ENCODE results near the gene TINCR. TPM values are rescaled to one million over a fixed set of nuclear protein-coding genes. Genes with fewer than 3 reads are reported as not detected.

TINCR gene
- total RNA-seq, 1 donor = not detected

DNA sequence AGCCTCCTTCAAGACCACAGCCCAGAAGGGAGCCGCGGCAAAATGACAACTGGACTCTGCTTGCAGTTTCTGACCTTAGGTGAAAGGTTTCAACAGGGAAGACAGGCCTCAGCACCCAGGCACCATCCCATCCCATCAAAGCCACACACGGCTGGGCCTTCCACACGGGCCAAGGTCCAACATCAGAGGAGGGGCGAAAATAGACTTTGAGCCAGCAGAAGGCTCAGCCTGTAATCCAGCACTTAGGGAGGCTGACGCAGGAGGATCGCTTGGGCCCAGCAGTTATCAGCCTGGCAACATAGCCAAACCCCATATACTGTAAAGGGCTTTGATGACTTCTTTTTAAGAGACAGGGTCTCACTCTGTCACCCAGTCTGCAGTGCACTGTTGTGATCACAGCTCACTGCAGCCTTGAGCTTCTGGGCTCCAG is 26.8 kb upstream of the TINCR start:
- TF ChIP-seq, protein P1, sequence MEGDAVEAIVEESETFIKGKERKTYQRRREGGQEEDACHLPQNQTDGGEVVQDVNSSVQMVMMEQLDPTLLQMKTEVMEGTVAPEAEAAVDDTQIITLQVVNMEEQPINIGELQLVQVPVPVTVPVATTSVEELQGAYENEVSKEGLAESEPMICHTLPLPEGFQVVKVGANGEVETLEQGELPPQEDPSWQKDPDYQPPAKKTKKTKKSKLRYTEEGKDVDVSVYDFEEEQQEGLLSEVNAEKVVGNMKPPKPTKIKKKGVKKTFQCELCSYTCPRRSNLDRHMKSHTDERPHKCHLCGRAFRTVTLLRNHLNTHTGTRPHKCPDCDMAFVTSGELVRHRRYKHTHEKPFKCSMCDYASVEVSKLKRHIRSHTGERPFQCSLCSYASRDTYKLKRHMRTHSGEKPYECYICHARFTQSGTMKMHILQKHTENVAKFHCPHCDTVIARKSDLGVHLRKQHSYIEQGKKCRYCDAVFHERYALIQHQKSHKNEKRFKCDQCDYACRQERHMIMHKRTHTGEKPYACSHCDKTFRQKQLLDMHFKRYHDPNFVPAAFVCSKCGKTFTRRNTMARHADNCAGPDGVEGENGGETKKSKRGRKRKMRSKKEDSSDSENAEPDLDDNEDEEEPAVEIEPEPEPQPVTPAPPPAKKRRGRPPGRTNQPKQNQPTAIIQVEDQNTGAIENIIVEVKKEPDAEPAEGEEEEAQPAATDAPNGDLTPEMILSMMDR (IDR thresholded peaks at IDR 0.05; ENCODE audit: insufficient read depth, low read length) = no peak
- H3K4me3 ChIP-seq (ENCODE audit: low read depth, low read length) = no peak overlapping the region
- DNase-seq (ENCODE audit: low read depth) = no peak

DNA sequence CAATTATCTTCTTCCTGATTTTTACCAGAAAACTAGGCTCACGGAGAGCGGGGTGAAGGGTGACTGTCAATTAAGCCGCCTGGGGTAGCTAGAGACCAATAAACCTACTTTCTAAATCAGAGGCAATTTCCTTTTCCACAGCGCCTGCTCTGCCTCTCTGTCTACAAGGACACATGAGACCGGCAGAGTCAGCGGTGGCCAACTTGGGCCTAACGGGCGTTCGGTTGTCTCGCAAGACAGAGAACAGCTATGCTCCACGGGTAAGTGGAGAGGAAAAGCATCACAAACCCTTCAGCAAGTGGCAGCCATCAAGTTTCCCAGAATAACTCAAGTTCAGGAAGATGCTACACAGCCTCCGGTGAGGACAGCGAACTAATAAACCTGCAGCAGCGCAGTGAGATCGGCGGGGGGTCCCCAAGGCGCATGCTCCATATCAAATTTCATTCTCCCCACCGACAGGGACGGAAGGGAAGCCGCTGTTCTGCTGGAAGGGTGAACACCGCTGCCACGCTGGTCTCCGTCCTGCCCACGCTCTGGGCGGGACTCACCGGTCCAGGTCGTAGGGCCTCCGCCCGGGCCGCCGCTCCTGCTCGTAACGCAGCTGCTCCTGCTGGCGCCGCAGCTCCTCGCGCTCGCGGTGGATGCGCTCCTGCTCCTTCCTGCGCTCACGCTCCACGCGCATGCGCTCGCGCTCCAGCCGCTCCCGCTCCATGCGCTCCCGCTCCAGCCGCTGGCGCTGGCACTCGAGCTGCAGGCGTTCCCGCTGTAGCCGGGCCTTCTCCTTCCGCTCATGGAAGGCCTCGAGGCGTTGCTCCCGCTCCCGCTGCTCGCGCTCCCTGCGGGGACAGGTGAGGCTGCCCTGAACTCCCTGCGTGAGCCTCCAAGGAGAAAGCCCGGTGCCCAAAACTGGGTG is 25.8 kb upstream of the TINCR start:
- TF ChIP-seq, protein P1 (IDR thresholded peaks at IDR 0.05; ENCODE audit: insufficient read depth, low read length) = no peak
- DNase-seq (ENCODE audit: low read depth) = no peak
- no peak overlapping the region for H3K4me3 ChIP-seq (ENCODE audit: low read depth, low read length)

DNA sequence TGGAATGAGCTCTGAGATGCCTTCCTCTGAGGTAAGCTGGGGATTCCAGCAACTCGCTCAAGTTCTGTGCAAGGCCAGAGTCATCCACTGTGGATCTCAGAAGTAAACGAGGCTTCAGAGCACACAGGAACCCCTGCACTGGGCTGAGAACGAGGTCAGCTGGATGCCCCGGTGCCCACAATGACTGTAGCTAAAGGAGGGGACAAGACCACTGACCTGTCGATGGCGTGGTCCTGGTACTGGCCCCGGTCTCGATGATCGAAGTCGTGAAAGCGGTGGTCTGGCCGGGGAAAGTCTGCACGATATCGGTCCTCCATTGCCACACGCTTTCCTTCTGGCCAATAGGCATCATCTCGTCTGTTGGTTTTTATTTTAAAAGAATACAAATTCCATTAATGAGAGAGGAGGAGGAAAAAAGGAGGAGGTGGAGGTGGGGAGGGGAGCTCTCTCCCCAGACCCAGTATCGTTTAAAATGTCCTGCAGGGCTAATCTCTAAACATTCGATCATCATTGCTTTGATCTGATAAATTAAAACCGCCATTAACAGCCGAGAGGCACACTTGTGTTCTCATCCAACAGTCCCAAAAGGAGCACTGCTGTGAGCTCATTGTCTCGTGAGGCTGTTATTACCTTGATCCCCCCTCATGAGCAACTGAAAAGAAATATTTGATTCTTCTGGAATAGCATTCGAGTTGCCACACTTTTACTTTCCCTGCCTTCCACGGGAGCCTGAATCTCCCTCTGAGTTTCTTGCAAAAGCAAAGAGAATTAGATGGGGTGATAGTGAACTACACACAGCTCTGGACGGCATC is 25.0 kb upstream of the TINCR start:
- no peak overlapping the region for H3K4me3 ChIP-seq (ENCODE audit: low read depth, low read length)
- DNase-seq (ENCODE audit: low read depth) = no peak
- TF ChIP-seq, protein P1 (IDR thresholded peaks at IDR 0.05; ENCODE audit: insufficient read depth, low read length) = no peak

DNA sequence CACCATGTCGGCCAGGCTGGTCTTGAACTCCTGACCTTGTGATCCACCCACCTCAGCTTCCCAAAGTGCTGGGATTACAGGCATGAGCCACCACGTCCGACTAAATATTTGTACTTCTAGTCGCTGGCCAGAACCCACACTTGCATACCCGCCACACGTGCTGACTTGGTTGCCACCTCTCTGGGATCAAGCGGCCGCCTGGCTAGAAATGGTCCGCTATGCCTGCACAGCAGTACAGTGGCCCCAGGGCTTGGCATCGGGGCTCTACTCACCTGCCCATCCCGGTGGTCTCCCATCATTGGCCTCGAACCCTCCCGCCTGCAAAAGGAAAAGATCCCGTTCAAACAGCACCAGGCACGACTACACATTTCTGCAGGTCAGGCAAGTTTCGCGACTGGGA is 23.7 kb upstream of the TINCR start:
- DNase-seq (ENCODE audit: low read depth) = no peak
- TF ChIP-seq, protein P1 (IDR thresholded peaks at IDR 0.05; ENCODE audit: insufficient read depth, low read length) = no peak
- no peak overlapping the region for H3K4me3 ChIP-seq (ENCODE audit: low read depth, low read length)

DNA sequence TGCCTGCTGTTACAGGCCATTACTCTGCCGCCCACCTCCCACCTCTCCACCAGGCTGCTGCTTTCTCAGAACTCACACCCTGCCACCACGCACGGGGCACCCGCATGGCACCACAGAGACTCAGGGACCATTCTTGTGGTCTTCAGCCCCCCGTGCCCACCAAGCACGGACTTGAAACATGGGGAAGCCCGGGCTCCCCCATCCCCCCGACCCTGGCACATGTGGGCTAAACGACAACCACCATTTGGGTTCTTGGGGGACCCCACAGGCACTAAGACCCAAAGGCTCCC is 23.1 kb upstream of the TINCR start:
- TF ChIP-seq, protein P1 (IDR thresholded peaks at IDR 0.05; ENCODE audit: insufficient read depth, low read length) = no peak
- H3K4me3 ChIP-seq (ENCODE audit: low read depth, low read length) = no peak overlapping the region
- no peak for DNase-seq (ENCODE audit: low read depth)

DNA sequence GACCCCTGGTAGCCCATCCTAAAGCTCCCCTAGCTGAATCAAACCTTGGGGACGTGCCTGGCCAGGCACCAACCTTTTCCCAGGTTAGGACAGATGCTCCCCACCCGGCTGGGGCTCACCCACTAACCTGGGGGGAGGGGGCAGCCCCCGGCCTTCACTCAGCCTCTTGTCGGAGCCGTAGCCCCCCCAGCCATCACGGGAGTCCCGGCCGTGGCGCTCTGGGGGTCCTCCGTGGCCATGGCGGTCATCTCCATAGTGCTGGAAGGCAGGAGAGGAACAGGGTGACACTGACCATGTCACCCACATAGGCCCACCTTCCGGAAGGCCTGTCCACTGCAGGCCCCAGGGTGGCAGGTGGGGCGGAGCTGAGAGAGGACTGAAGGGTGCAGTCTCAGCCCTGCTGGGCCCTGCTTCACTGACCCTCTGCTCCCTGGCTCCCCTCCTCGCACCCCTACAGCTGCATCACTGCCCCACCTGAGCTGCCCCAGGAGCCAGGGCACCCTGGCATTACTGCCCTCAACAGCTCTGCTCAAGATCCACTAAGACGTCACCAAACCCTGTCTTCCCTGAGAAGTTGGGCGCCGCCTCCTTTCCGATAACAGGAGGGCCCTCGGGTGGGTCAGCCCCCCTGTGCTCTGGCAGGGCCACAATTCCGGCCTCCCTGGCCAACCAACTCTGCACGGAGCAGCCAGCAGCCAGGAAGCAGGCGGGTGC is 22.6 kb upstream of the TINCR start:
- TF ChIP-seq, protein P1 (IDR thresholded peaks at IDR 0.05; ENCODE audit: insufficient read depth, low read length) = no peak
- DNase-seq (ENCODE audit: low read depth) = no peak
- no peak overlapping the region for H3K4me3 ChIP-seq (ENCODE audit: low read depth, low read length)

Data from fibroblast of the aortic adventitia (primary cell).